NCI-H1694 treated with DMSO at 0.1 percent for 48 hours (cell line): ENCODE data around the gene MDM4.
A peak's percentile ranks its signal among the peaks of the same experiment; 100 is the strongest.
"Not testable (repeated sequence)": the region's sequence is repeated elsewhere in the genome, so short reads cannot be mapped to it uniquely, and the experiment has no call there.

Experiments used
- DNase-seq: peaks from one replicate; lab custom pipeline; 2025; lab: John Stamatoyannopoulos, UW

MDM4 gene

GRCh38 chr1:204562075-204562990 lies 46.1 kb downstream of the MDM4 start:
- DNase-seq = no peak

- no peak for DNase-seq
Measured at GRCh38 chr1:204563307-204563706, 47.1 kb downstream of the MDM4 start.

GRCh38 chr1:204563780-204564179 lies 47.6 kb downstream of the MDM4 start:
- no peak for DNase-seq

GRCh38 chr1:204564835-204565234 lies 48.6 kb downstream of the MDM4 start:
- no peak for DNase-seq

- DNase-seq = peak; percentile 96
Measured at GRCh38 chr1:204565617-204566582, 49.7 kb downstream of the MDM4 start.

- DNase-seq = no peak
Measured at GRCh38 chr1:204566583-204566955, 50.4 kb downstream of the MDM4 start.

- no peak for DNase-seq
Measured at GRCh38 chr1:204567071-204567470, 50.9 kb downstream of the MDM4 start.

GRCh38 chr1:204568576-204569315 lies 52.5 kb downstream of the MDM4 start:
- peak; percentile 61 for DNase-seq

- DNase-seq = no peak
Measured at GRCh38 chr1:204569478-204569877, 53.3 kb downstream of the MDM4 start.

- DNase-seq = not testable (repeated sequence)
Measured at GRCh38 chr1:204570021-204570420, 53.8 kb downstream of the MDM4 start.

GRCh38 chr1:204571128-204571527 lies 54.9 kb downstream of the MDM4 start:
- no peak for DNase-seq

GRCh38 chr1:204571631-204572030 lies 55.4 kb downstream of the MDM4 start:
- no peak for DNase-seq

GRCh38 chr1:204572923-204573922 lies 57.0 kb downstream of the MDM4 start:
- no peak for DNase-seq

GRCh38 chr1:204574016-204574864 lies 58.0 kb downstream of the MDM4 start:
- peak; percentile 52 for DNase-seq

GRCh38 chr1:204574865-204575163 lies 58.6 kb downstream of the MDM4 start:
- DNase-seq = peak; percentile 52

GRCh38 chr1:204575221-204576190 lies 59.3 kb downstream of the MDM4 start:
- no peak for DNase-seq

- no peak for DNase-seq
Measured at GRCh38 chr1:204576422-204576821, 60.2 kb downstream of the MDM4 start.

GRCh38 chr1:204577794-204578478 lies 61.7 kb downstream of the MDM4 start:
- no peak for DNase-seq
